ENCODE data around the gene CACNA1H. TPM values are rescaled to one million over a fixed set of nuclear protein-coding genes. Genes with fewer than 3 reads are reported as not detected.

CACNA1H gene
- 32.9 TPM for total RNA-seq

DNA sequence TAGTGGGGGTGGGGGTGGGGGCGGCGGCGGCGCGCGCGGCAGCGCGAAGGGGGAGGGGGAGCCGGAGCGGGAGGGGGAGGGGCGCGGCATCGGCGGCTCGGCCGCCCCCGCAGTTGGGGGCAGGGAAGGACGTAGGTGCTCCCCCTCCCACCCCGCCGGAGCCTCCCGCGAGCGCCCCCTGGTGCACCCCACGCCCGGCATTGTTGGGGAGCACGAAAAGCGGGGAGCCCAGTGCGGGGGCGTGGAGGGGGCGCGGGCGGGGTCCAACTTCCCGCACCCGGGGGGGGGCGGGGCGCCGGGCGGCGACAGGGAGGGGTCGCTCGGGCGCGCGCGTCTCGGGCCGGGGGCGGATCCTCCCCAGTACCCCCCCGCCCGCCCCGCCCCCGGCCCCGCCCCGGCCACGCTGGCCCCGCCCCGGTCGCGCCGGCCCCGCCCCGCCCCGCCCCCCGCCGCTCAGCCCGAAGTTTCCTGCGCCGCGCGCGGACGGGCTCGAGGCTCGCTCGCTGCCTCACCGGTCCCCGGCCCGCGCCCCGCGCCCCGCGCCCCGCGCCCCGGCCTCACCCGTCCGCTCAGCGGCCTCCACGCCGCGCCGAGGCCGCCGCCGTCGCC is at the start of gene CACNA1H:
Gene CACNA1H, plus strand, starts transcription at position 456 of the 609 bp plus-strand sequence. CDS start 632 bp downstream, outside the sequence.

DNA sequence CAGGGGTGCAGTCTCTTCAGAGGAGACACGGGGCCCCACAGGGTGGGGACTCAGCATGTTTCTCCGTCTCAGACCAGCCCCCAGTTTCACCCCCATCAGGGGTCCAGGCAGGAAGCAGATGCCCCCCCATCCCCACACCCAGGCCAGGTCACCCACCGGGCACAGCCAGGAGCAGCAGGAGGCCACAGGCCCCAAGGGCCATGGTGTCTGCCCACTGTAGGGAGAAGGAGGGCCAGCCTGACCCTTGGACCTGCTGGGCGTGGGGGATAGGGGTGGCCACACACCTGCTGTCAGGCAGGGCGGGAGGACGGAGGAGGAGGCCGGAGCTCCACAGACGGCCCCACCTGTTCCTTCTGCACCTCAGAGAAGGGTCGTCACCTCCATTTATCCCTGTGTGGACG is 72.1 kb downstream of the CACNA1H start, which contains the start of gene TPSG1:
Gene TPSG1, minus strand, starts transcription at position 218 of the 401 bp plus-strand sequence. Its CDS starts 16 bp downstream, at position 202.

DNA sequence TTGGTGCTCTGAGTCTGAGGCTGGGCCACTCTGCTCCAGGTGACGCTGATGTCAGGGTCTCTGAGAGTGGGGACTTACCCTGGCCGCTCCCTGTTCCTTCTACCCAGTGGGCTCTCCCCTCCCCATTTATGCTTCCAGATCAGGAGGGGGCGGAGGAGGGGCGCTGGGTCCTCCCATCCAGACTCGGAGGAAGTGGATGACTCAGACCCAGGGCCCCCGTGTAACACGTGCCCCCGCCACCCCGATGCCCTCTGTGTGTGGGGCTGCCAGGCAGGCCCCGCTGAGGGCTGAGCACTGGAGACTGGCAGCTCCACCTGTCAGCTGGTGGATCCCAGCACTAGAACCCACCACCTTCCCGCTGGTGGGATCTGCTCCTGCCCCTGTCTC is 77.2 kb downstream of the CACNA1H start, which contains the start of gene TPSB2:
Gene TPSB2, minus strand, starts transcription at position 101 of the 387 bp plus-strand sequence. CDS start 233 bp downstream, outside the sequence.

GRCh38 chr16:1240436-1240835 is 87.5 kb downstream of the CACNA1H start, which contains the start of gene TPSAB1:
Gene TPSAB1 (plus strand): TSS chr16:1240705. CDS start chr16:1240939, 234 bp downstream.

GRCh38 chr16:1255276-1256122 is 102.6 kb downstream of the CACNA1H start, which contains the start of gene TPSD1:
Gene TPSD1 (plus strand): TSS chr16:1256069. CDS start chr16:1256281, 212 bp downstream.

Other genes starting within 250 kb of the CACNA1H start
- gene LMF1, start 182.1 kb upstream of the CACNA1H start, total RNA-seq = 17.2 TPM
- gene SOX8, start 171.3 kb upstream of the CACNA1H start, total RNA-seq = 28.5 TPM
- gene SSTR5, start 80.4 kb upstream of the CACNA1H start, total RNA-seq = not detected
- 0.63 TPM for gene C1QTNF8, start 56.9 kb upstream of the CACNA1H start, total RNA-seq
- gene TPSG1, start 72.2 kb downstream of the CACNA1H start, total RNA-seq = not detected
- not detected for gene TPSB2, start 77.1 kb downstream of the CACNA1H start, total RNA-seq
- gene TPSAB1, start 87.6 kb downstream of the CACNA1H start, total RNA-seq = not detected
- not detected for gene TPSD1, start 103.0 kb downstream of the CACNA1H start, total RNA-seq
- 87.0 TPM for gene UBE2I, start 156.5 kb downstream of the CACNA1H start, total RNA-seq
- gene BAIAP3, start 180.5 kb downstream of the CACNA1H start, total RNA-seq = 9.1 TPM
- gene TSR3, start 198.8 kb downstream of the CACNA1H start, total RNA-seq = 36.6 TPM
- 23.8 TPM for gene GNPTG, start 198.8 kb downstream of the CACNA1H start, total RNA-seq

Measured in parietal lobe (tissue), 1 donor.